DMS 273 (cell line): Measurements from ENCODE around the gene TBX4.
"Not testable (repeated sequence)": the region's sequence is repeated elsewhere in the genome, so short reads cannot be mapped to it uniquely, and the experiment has no call there.

Source experiments
- DNase-seq: peaks from one replicate; lab custom pipeline; 2025; ENCODE audit not compliant: unreplicated experiment; lab: John Stamatoyannopoulos, UW

TBX4 gene

GRCh38 chr17:61427567-61427966 is 24.7 kb upstream of the TBX4 start:
- no peak for DNase-seq

- DNase-seq: no peak
Observed at GRCh38 chr17:61429274-61429673, 22.9 kb upstream of the TBX4 start.

- DNase-seq: not testable (repeated sequence)
Observed at GRCh38 chr17:61429831-61430230, 22.4 kb upstream of the TBX4 start.

GRCh38 chr17:61431594-61432311 is 20.5 kb upstream of the TBX4 start:
- DNase-seq: no peak

- DNase-seq: no peak
Observed at GRCh38 chr17:61436273-61436672, 15.9 kb upstream of the TBX4 start.

- DNase-seq: no peak
Observed at GRCh38 chr17:61436995-61437704, 15.1 kb upstream of the TBX4 start.

DNA sequence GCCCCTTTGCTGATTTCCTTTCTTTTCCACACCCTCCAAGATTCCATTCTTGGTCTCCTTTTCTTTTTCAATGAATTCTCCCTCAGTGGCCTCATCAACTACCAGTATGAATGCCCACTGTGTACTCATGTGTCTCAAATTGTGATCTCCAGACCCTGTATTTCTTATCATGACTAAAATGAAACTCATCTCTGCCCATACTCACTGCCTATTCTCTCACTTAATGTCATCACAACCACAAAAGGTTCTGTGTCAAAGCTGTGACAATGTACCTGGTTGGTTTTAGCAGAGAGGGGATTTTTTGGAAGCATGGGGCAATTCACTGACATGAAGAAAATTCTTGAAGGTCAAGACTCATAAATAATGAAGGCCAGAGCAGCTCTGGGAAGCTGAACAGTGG is 11.5 kb upstream of the TBX4 start:
- DNase-seq: no peak

DNA sequence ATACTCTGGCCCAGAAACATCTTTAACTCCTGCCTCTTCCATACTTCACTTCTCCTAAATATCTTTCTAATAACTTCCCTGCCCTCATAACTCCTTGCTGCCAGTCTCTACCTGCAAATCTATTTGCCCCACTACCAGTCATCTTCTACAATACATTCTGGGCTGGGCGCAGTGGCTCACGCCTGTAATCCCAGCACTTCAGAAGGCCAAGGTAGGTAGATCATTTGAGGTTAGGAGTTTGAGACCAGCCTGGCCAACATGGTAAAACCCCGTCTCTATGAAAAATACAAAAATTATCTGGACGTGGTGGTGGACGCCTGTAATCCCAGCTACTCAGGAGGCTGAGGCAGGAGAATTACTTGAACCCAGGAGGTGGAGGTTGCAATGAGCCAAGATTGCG is 10.7 kb upstream of the TBX4 start:
- not testable (repeated sequence) for DNase-seq

DNA sequence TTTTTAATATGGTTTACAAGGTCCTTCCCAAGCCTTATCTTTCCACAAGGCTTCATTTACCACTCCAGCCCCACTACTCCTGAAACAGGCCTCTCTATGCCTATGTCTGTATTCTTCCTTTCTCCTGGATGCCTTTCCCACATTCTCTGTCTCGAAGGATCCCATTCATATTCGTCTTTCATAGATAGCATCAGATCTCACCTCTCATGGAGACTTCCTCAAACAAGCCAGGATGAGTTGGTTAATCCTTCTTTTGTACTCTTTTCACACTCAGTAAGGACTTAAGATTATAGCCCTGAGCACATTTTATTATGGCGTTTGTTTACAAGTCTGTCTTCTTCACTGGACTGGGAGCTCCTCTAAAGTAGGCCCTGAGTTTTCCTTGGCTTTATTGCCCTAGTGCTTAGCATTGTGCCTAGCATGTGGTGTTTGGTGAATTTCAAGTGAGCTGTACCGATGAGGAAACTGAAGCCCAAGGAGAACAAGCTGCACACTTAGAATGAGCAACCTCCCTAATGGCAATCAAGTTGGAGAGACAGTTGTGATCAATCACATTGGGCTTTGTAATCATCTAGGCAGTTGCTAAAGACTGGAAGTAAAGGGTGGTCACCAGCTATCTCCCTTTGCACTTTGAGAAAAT is 10.0 kb upstream of the TBX4 start:
- no peak for DNase-seq

- no peak for DNase-seq
Observed at GRCh38 chr17:61442878-61443474, 9.2 kb upstream of the TBX4 start.

DNA sequence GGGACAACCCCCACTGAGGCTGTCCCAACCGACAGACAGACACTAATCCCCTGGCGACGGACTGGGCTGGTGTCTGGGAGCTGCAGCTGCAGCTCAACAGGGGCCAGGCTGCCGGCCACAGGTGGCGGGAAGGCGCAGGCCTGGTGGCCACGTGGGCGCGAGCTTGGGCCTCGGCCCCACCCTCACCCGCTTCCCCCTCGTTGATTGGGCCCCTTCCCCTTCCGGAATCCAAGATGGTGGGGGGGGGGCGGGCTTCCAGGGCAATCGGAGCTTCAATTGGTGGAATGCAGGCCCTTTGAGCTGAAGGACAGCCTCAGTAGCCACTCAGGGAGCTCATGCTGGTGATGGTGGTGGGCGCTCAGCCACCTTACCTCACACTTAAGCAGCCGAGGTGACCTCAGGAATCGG is 8.7 kb upstream of the TBX4 start:
- no peak for DNase-seq

GRCh38 chr17:61444075-61444474 is 8.1 kb upstream of the TBX4 start:
- DNase-seq: no peak

- DNase-seq: no peak
Observed at GRCh38 chr17:61444831-61445230, 7.4 kb upstream of the TBX4 start.

DNA sequence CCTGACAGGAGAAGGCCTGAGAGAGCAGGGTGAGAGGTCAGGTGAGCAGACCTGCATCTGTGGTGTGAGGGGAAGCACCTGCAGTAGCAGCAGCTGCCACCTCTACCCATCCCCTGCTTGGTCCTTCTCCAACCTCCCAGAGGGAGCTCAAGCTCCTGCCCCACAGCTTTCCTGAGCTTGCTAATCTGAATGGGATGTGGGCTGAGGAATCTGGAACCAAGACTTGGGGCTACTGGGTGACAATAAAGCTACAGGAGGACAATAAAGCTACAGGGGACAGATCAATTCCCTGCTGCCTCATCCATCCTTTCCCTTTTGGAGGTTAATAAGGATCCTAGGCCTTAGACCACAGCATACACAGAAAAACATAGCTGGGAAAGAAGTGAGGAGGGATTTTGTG is 4.9 kb upstream of the TBX4 start:
- DNase-seq: no peak

GRCh38 chr17:61448042-61448441 is 4.2 kb upstream of the TBX4 start:
- DNase-seq: no peak

DNA sequence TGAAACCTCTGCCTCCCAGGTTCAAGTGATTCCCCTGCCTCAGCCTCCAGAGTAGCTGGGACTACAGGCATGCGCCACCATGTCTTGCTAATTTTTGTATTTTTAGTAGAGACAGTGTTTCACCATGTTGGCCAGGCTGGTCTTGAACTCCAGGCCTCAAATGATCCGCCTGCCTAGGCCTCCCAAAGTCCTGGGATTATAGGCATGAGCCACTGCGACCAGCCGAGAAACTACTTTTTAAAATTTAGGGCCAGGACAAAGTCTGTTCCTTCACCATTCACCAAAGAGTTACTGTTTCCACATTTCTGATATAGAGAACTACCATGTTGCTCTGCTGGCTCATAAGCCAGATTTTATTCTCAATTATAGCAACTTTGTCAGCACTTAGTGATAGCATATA is 3.1 kb upstream of the TBX4 start:
- not testable (repeated sequence) for DNase-seq

DNA sequence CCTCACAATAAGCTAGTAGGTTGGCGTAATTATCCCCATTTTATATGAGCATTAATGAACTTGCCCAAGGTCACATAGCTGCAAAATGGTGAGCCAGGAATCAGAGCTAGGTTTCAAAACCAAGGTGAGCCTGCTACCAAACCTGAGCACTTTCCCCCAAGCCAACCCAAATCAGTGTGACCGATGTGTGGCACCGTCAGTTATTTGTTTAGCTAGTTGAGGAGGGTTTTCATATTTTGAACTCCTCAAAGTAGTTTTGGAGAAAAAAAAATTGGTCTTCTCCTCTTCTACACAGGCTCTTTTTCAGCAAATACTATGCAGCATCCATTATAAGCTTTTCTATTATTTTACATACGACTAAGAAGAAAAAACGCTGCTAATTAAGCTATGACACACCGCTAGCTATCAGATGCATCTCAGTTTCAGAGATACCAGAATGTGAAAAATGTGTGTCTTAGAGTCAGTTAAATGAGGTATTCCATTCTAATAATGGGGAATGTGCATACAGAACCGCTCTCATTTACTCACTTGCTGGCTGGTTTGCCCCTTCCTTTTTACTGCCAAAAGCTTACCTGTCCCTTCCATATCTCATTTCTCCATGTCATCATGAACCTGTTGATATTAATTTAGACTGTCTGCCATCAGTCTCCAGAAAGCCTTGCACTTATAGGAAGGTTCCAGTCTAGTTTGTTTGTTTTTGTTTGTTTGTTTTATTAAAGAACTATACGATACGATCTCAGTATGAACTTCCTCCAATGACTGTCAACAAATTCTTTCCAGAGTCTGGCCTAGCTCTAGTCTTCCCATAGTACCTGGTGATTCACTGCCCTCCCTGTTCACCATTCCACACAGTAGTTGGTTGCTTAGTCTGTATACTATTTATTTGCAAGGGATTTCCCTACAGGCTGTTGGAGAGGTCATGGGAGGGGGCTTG is 2.2 kb upstream of the TBX4 start:
- DNase-seq: no peak

DNA sequence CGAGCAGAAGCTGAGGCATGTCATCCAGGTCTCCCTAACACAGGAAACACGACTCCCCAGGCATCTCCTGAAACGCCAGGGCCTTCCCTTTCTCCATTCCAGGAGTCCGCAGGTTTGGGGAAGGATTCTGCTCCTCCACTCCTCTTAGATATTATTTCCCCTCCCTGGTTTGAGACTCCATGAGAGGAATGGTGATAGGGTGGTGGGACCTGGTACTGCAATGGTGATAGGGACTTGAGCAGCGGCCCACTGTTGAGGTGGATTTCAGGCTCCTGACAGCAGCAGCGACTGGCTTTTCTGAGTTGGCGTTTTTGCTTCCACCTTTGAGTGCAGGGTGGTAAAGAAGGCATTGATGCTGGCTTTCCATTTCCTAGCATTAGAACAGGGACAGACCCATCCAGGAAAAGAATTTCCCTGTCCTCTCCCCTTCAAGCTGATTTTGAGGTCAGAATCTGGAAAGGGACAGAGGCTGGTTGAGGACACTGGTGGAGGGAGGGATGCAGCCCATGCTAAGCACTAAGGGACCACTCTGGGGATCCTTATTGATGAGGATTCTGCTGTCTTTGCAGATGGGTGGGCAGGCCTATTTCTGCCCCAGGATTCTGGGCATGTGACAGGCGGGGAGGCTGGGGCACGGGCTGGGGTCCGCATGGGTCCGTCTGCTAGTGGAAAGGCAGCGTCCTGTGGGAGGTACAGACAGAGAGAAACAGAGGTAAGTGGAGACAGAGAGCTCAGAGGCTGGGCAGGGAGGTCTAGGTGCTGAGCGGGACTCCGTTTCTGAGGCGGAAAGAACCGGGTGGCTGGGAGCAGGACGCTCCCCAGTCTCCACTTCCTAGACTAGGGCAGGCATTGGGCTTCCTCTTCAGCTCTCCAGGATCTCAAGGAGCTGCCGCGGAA is 1.3 kb upstream of the TBX4 start:
- no peak for DNase-seq

DNA sequence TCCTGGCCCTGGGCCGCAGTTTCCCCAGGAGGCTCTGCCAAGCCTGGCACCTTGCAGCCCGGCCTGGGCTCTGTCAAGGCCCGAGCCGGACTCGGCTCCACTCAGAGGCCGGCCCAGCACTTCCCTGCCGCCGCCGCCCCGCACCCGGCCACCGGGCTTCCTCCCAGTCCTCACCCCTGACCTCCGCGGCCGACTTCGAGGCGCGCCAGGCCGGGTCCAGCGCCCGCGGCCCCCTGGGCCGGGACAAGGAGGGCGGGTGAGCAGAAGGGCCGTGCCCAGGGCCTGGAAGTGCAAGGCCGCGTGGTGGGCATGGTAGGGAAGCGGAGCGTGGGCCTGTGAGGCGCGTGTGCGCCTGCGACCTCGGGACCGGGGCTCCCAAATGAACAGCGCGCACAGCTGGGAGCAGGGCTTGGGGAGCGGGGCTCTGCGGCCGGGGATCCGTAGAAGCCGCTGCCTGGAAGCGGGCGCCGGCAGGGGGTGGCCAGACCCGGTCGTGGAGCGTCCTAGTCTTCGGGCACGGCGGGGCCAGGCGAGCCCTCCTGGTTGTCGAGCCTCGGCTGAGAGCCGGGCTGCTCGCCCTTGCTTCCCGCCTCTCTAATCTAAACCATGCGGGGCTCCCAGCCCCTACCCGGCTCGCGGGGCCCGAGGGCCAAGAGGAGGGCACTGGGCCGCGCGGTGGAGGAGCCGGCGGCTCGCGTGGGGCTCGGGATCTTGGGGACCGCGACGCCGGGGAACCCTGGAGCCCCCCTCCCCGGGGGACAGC is 503 bp upstream of the TBX4 start:
- DNase-seq: no peak
